HEK293 (cell line): ENCODE results near the gene KLRB1.

Source experiments
- CTCF ChIP-seq: fragments of 450-650 bp; formaldehyde crosslinking; IDR thresholded peaks from 2 replicates; pipeline ENCODE4 v1.5.1; 2016; ENCODE audit warnings: missing biosample characterization, missing genetic modification characterization
- KLF16 ChIP-seq: fragments of 450-650 bp; formaldehyde crosslinking; IDR thresholded peaks from 2 replicates; pipeline ENCODE4 v1.5.1; 2017; ENCODE audit warnings: missing biosample characterization, missing genetic modification characterization
- PBX3 ChIP-seq: sonication (generic); formaldehyde crosslinking; IDR thresholded peaks from 2 replicates; pipeline ENCODE4 v1.8.1; 2022; ENCODE audit warnings: mild to moderate bottlenecking, moderate library complexity, missing genetic modification reagents
- REPIN1 ChIP-seq: fragments of 450-650 bp; formaldehyde crosslinking; IDR thresholded peaks from 2 replicates; pipeline ENCODE4 v1.5.1; 2017; ENCODE audit warnings: missing biosample characterization, missing genetic modification characterization, low read depth
- YY1 ChIP-seq: fragments of 450-650 bp; formaldehyde crosslinking; IDR thresholded peaks from 2 replicates; pipeline ENCODE4 v1.5.1; 2018; ENCODE audit warnings: missing biosample characterization, missing genetic modification characterization
- ZBTB20 ChIP-seq: fragments of 450-650 bp; formaldehyde crosslinking; IDR thresholded peaks from 2 replicates; pipeline ENCODE4 v1.5.1; 2016; ENCODE audit warnings: missing biosample characterization, missing genetic modification characterization
- ZFP3 ChIP-seq: fragments of 450-650 bp; formaldehyde crosslinking; IDR thresholded peaks from 2 replicates; pipeline ENCODE4 v1.5.1; 2016; ENCODE audit warnings: low read depth, missing biosample characterization, missing genetic modification characterization
- ZNF121 ChIP-seq: fragments of 450-650 bp; formaldehyde crosslinking; IDR thresholded peaks from 2 replicates; pipeline ENCODE4 v1.5.1; 2016; ENCODE audit warnings: missing biosample characterization, missing genetic modification characterization
- ZNF138 ChIP-seq: fragments of 450-650 bp; formaldehyde crosslinking; IDR thresholded peaks from 2 replicates; pipeline ENCODE4 v1.5.1; 2016; ENCODE audit warnings: missing biosample characterization, missing genetic modification characterization, borderline replicate concordance
- ZNF513 ChIP-seq: fragments of 450-650 bp; IDR thresholded peaks from 2 replicates; pipeline ENCODE4 v1.5.1; 2018; ENCODE audit warnings: missing biosample characterization, missing genetic modification characterization
- ZNF639 ChIP-seq: fragments of 450-650 bp; formaldehyde crosslinking; IDR thresholded peaks from 2 replicates; pipeline ENCODE4 v1.5.1; 2016; ENCODE audit warnings: missing biosample characterization, missing genetic modification characterization
- ZNF76 ChIP-seq: fragments of 450-650 bp; formaldehyde crosslinking; IDR thresholded peaks from 2 replicates; pipeline ENCODE4; 2016; ENCODE audit warnings: low read depth, missing biosample characterization, missing genetic modification characterization, borderline replicate concordance

GRCh38 chr12:9588749-9589148 lies 19.0 kb downstream of the KLRB1 start:
- no peak for TF ChIP-seq CTCF (tag by site-specific recombination)
- TF ChIP-seq KLF16 (tag by site-specific recombination) = no peak
- TF ChIP-seq ZNF513 = no peak
- TF ChIP-seq ZNF138 (tag by site-specific recombination) = no peak
- TF ChIP-seq YY1 (tag by site-specific recombination) = no peak
- no peak for TF ChIP-seq ZFP3 (tag by site-specific recombination)
- no peak for TF ChIP-seq PBX3 (CRISPR knock-in tag)
- no peak for TF ChIP-seq ZNF121 (tag by site-specific recombination)
- no peak for TF ChIP-seq REPIN1 (tag by site-specific recombination)
- TF ChIP-seq ZBTB20 (tag by site-specific recombination) = no peak
- no peak for TF ChIP-seq ZNF639
- TF ChIP-seq ZNF76 (tag by site-specific recombination) = no peak
